ENCODE results near the gene PRKN.

The PRKN gene

DNA sequence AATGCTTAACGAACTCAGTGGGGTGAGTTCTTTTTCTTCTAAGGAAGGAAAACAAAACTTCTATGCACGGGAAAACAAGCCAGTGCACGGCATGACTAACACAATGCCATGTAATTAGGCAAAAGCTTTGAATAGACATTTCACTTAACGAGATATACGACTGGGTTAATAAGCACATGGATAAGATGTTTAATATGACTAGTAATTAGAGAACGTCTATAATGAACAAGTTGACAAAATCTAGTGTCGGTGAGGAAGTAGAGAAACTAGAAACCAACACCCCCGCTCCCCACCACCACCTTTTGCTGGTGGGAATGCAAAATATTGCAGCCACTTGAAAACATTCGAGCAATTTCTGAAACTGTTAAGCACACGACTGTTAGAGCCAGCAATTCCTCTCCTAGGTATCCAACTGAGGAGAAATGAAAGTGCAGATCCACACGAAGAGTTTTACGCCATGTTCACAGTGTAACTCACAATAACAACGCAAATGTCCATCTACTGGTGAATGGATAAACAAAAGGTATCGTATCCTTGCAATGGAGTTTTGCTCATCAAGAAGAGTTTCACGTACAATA is 808.8 kb downstream of the PRKN start:
- no peaks in the 10 kb centered on the region for H3K79me1 ChIP-seq (replicated peaks; ENCODE audit: low read length, poor library complexity, severe bottlenecking)
- no peak overlapping the region for H3K4me2 ChIP-seq (ENCODE audit: low read length, poor library complexity, severe bottlenecking)
- no peak overlapping the region for H4K8ac ChIP-seq (ENCODE audit: low read length)
- H2AK5ac ChIP-seq (ENCODE audit: low read length, severe bottlenecking) = no peak overlapping the region
- no peaks in the 10 kb centered on the region for H3K27me3 ChIP-seq (ENCODE audit: control insufficient read depth in 1 of 2, insufficient read depth in 1 of 2, low read length in 2 of 2)
- no peak overlapping the region for H2BK120ac ChIP-seq (ENCODE audit: low read depth, low read length)
- H3K9me3 ChIP-seq (ENCODE audit: control insufficient read depth, low read length) = no peaks in the 10 kb centered on the region
- H3K18ac ChIP-seq (ENCODE audit: low read depth in 1 of 2, low read length in 2 of 2) = peak overlapping the region in 1 of 2 experiments; percentile 24
- no peak overlapping the region for H2BK15ac ChIP-seq (ENCODE audit: low read depth, poor library complexity, severe bottlenecking)
- no peak overlapping the region for H3K23ac ChIP-seq (ENCODE audit: low read length in 2 of 2)
- H2BK12ac ChIP-seq (ENCODE audit: low read length in 2 of 2) = peak overlapping the region in 1 of 2 experiments; percentile 10
- H3K4me3 ChIP-seq (ENCODE audit: insufficient read depth in 1 of 2, low read depth in 1 of 2, low read length in 2 of 2) = no peak overlapping the region
- H3K14ac ChIP-seq (ENCODE audit: low read length in 2 of 2) = no peak overlapping the region
- H2AFZ ChIP-seq (ENCODE audit: low read depth, low read length) = no peak overlapping the region
- H3K4ac ChIP-seq (ENCODE audit: low read depth in 1 of 2, low read length in 2 of 2) = no peak overlapping the region
- no peak overlapping the region for H3K27ac ChIP-seq (ENCODE audit: low read length, poor library complexity, severe bottlenecking)
- WGBS = 67% methylated on average over 12 of the region's 15 CpGs
- peaks cover 3% of the 10 kb centered on the region for H3K4me1 ChIP-seq (ENCODE audit: control insufficient read depth, insufficient read depth, low read depth, low read length)
- H3K36me3 ChIP-seq (ENCODE audit: control insufficient read depth in 1 of 2, insufficient read depth in 2 of 2, low read depth in 1 of 2, low read length in 2 of 2) = no peaks in the 10 kb centered on the region
- DNase-seq = no peak
- no peak overlapping the region for H2BK5ac ChIP-seq (ENCODE audit: low read depth, low read length, poor library complexity, severe bottlenecking)
- no peak overlapping the region for H4K91ac ChIP-seq (ENCODE audit: low read length)
- H3K9ac ChIP-seq (ENCODE audit: low read length) = no peak overlapping the region

DNA sequence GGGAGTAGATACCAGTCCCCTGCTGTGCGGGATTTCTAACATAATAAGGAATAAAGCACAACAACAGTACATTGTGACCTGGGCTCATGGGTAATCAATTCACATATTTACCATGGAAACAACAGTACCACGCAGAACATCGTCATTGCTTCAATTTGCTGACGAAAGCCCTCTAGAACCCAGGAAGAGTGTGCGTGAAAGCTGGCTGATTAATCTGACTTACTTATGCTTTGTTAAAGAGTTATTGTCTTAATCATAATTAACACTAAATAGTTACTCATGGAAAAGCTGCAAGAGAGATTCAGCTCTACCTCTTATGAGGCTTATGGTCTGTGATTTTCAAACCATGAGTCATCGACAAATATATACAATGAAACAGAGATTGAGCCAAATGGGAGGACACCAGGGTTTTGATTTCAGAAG is 809.4 kb downstream of the PRKN start:
- WGBS = 78% methylated on average over 1 of the region's 6 CpGs
- Histone ChIP-seq H3K23ac (ENCODE audit: low read length in 2 of 2) (no peak overlapping the region), H3K4ac (ENCODE audit: low read depth in 1 of 2, low read length in 2 of 2) (no peak overlapping the region), H2AFZ (ENCODE audit: low read depth, low read length) (no peak overlapping the region), H4K8ac (ENCODE audit: low read length) (no peak overlapping the region), H3K79me1 (replicated peaks; ENCODE audit: low read length, poor library complexity, severe bottlenecking) (no peaks in the 10 kb centered on the region), H3K9me3 (ENCODE audit: control insufficient read depth, low read length) (no peaks in the 10 kb centered on the region), H3K4me2 (ENCODE audit: low read length, poor library complexity, severe bottlenecking) (no peak overlapping the region), H3K4me3 (ENCODE audit: insufficient read depth in 1 of 2, low read depth in 1 of 2, low read length in 2 of 2) (no peak overlapping the region), H2BK120ac (ENCODE audit: low read depth, low read length) (no peak overlapping the region), H2BK5ac (ENCODE audit: low read depth, low read length, poor library complexity, severe bottlenecking) (no peak overlapping the region), H2AK5ac (ENCODE audit: low read length, severe bottlenecking) (no peak overlapping the region), H3K27me3 (ENCODE audit: control insufficient read depth in 1 of 2, insufficient read depth in 1 of 2, low read length in 2 of 2) (no peaks in the 10 kb centered on the region), H3K14ac (ENCODE audit: low read length in 2 of 2) (no peak overlapping the region), H3K36me3 (ENCODE audit: control insufficient read depth in 1 of 2, insufficient read depth in 2 of 2, low read depth in 1 of 2, low read length in 2 of 2) (no peaks in the 10 kb centered on the region), H3K18ac (ENCODE audit: low read depth in 1 of 2, low read length in 2 of 2) (no peak overlapping the region), H4K91ac (ENCODE audit: low read length) (no peak overlapping the region), H2BK15ac (ENCODE audit: low read depth, poor library complexity, severe bottlenecking) (no peak overlapping the region), H2BK12ac (ENCODE audit: low read length in 2 of 2) (no peak overlapping the region), H3K4me1 (ENCODE audit: control insufficient read depth, insufficient read depth, low read depth, low read length) (peaks cover 3% of the 10 kb centered on the region), H3K27ac (ENCODE audit: low read length, poor library complexity, severe bottlenecking) (no peak overlapping the region), H3K9ac (ENCODE audit: low read length) (no peak overlapping the region)
- peak; percentile 85 for DNase-seq

GRCh38 chr6:161917645-161918044 is 809.9 kb downstream of the PRKN start:
- no peak overlapping the region for H3K9ac ChIP-seq (ENCODE audit: low read length)
- H3K14ac ChIP-seq (ENCODE audit: low read length in 2 of 2) = no peak overlapping the region
- H3K23ac ChIP-seq (ENCODE audit: low read length in 2 of 2) = no peak overlapping the region
- no peak overlapping the region for H4K91ac ChIP-seq (ENCODE audit: low read length)
- no peaks in the 10 kb centered on the region for H3K9me3 ChIP-seq (ENCODE audit: control insufficient read depth, low read length)
- H2BK5ac ChIP-seq (ENCODE audit: low read depth, low read length, poor library complexity, severe bottlenecking) = no peak overlapping the region
- H2AK5ac ChIP-seq (ENCODE audit: low read length, severe bottlenecking) = no peak overlapping the region
- H3K79me1 ChIP-seq (replicated peaks; ENCODE audit: low read length, poor library complexity, severe bottlenecking) = no peaks in the 10 kb centered on the region
- no peak overlapping the region for H3K4me2 ChIP-seq (ENCODE audit: low read length, poor library complexity, severe bottlenecking)
- no peak overlapping the region for H3K27ac ChIP-seq (ENCODE audit: low read length, poor library complexity, severe bottlenecking)
- H4K8ac ChIP-seq (ENCODE audit: low read length) = no peak overlapping the region
- H2BK120ac ChIP-seq (ENCODE audit: low read depth, low read length) = no peak overlapping the region
- H2BK15ac ChIP-seq (ENCODE audit: low read depth, poor library complexity, severe bottlenecking) = no peak overlapping the region
- no peak overlapping the region for H3K18ac ChIP-seq (ENCODE audit: low read depth in 1 of 2, low read length in 2 of 2)
- no peaks in the 10 kb centered on the region for H3K27me3 ChIP-seq (ENCODE audit: control insufficient read depth in 1 of 2, insufficient read depth in 1 of 2, low read length in 2 of 2)
- H3K4me1 ChIP-seq (ENCODE audit: control insufficient read depth, insufficient read depth, low read depth, low read length) = no peaks in the 10 kb centered on the region
- H2AFZ ChIP-seq (ENCODE audit: low read depth, low read length) = no peak overlapping the region
- no peak overlapping the region for H3K4me3 ChIP-seq (ENCODE audit: insufficient read depth in 1 of 2, low read depth in 1 of 2, low read length in 2 of 2)
- peak overlapping the region in 1 of 2 experiments; percentile 26 for H3K4ac ChIP-seq (ENCODE audit: low read depth in 1 of 2, low read length in 2 of 2)
- H2BK12ac ChIP-seq (ENCODE audit: low read length in 2 of 2) = no peak overlapping the region
- 39% methylated on average over 4 of the region's 4 CpGs for WGBS
- H3K36me3 ChIP-seq (ENCODE audit: control insufficient read depth in 1 of 2, insufficient read depth in 2 of 2, low read depth in 1 of 2, low read length in 2 of 2) = no peaks in the 10 kb centered on the region
- peak; percentile 55 for DNase-seq

DNA sequence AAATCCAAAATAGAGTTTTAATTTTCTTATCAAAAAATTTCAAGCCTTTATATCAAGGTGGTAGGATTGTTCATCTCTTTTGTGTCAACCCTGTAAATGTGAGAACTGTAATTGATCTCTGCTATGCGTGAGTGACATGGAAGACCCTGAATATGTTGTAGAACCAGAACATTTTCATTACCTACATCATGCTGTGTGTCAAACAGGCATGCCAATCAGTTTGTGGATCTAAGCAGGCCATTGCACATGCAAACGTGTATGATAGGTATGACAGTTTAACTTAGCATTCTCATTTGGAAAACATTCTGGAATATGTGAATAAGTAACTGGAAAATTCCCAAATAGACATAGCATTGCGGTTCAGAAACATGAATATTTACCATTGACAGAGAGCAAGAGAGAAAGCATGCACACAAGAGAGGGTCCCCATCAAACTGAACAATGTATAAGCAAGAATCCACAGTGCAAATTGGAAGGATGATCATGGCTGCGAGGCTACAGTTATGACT is 812.1 kb downstream of the PRKN start:
- WGBS = 90% methylated on average over 3 of the region's 4 CpGs
- Histone ChIP-seq H3K4me3 (ENCODE audit: insufficient read depth in 1 of 2, low read depth in 1 of 2, low read length in 2 of 2) (no peak overlapping the region), H3K9ac (ENCODE audit: low read length) (no peak overlapping the region), H3K14ac (ENCODE audit: low read length in 2 of 2) (no peak overlapping the region), H4K8ac (ENCODE audit: low read length) (no peak overlapping the region), H3K9me3 (ENCODE audit: control insufficient read depth, low read length) (no peaks in the 10 kb centered on the region), H3K18ac (ENCODE audit: low read depth in 1 of 2, low read length in 2 of 2) (no peak overlapping the region), H2BK15ac (ENCODE audit: low read depth, poor library complexity, severe bottlenecking) (no peak overlapping the region), H3K23ac (ENCODE audit: low read length in 2 of 2) (no peak overlapping the region), H3K27me3 (ENCODE audit: control insufficient read depth in 1 of 2, insufficient read depth in 1 of 2, low read length in 2 of 2) (no peaks in the 10 kb centered on the region), H2BK12ac (ENCODE audit: low read length in 2 of 2) (no peak overlapping the region), H3K4ac (ENCODE audit: low read depth in 1 of 2, low read length in 2 of 2) (no peak overlapping the region), H4K91ac (ENCODE audit: low read length) (no peak overlapping the region), H2BK120ac (ENCODE audit: low read depth, low read length) (no peak overlapping the region), H2AK5ac (ENCODE audit: low read length, severe bottlenecking) (no peak overlapping the region), H2BK5ac (ENCODE audit: low read depth, low read length, poor library complexity, severe bottlenecking) (no peak overlapping the region), H2AFZ (ENCODE audit: low read depth, low read length) (no peak overlapping the region), H3K4me1 (ENCODE audit: control insufficient read depth, insufficient read depth, low read depth, low read length) (no peaks in the 10 kb centered on the region), H3K4me2 (ENCODE audit: low read length, poor library complexity, severe bottlenecking) (no peak overlapping the region), H3K79me1 (replicated peaks; ENCODE audit: low read length, poor library complexity, severe bottlenecking) (no peaks in the 10 kb centered on the region), H3K27ac (ENCODE audit: low read length, poor library complexity, severe bottlenecking) (no peak overlapping the region), H3K36me3 (ENCODE audit: control insufficient read depth in 1 of 2, insufficient read depth in 2 of 2, low read depth in 1 of 2, low read length in 2 of 2) (no peaks in the 10 kb centered on the region)
- DNase-seq = no peak
